MV-4-11 (cell line): ENCODE measurements around the gene RPS6KA2.
"Not testable (repeated sequence)": the region's sequence is repeated elsewhere in the genome, so short reads cannot be mapped to it uniquely, and the experiment has no call there.

Source experiments
- DNase-seq: peaks from one replicate; lab custom pipeline; 2025; lab: John Stamatoyannopoulos, UW

The RPS6KA2 gene

DNA sequence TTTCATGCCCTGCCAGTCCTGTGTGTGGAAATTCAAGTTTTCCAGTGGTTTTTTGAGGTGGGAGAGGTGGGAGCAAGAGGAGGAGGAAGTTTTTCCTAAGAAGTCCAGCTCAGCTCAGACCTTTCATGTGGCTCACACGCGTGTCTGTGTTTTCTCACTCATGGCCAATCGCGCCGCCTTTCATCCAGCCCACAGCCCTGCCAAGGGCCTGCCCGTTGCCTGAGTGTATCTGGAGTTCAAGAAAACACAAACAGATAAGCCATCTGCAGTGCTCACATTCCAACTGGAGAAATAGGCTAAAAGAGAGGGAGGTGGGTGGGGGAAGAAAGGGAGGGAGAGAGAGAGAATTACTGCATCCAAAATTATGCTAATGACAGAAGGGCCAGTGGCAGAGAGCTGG lies 231.7 kb downstream of the RPS6KA2 start:
- no peak for DNase-seq

DNA sequence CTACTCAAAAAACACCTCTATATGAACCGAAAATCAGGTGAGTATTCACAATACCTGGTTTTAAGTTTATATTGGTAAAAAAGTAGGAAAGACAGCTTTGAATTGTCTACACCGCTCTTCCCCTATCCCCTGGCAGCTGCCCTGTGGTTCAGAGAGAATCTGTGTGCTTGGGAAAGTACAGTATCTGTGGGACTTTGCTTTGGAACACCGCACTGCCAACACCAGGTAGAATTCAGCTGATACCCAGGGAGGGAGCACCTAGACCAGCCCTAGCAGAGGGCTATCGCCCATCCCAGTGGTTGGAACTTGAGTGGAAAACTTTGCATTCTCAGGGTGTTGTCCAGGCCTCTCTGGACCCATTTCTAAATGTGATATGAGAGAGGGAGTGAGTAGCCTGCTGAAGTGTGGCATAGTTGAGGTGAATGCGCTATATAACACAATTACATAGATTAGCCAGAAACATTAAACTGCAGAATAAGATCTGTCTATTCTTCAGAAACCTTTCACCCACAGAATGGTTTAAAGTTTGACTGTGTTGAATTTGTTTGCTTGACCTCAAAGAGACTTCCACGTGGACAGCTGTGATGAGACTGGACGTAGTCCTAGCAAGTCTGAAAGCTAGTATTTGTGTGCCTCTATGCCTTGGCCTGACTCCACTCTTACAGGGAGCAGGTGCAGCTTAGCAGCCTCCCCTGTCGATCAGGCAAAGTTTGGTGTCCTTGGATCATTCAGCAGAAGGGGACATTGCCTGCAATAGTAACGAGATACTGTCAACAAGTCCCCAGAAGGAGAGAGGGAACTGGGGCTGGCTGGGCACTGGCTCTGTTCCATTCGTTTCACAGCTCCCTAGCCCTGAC lies 232.8 kb downstream of the RPS6KA2 start:
- DNase-seq = no peak

DNA sequence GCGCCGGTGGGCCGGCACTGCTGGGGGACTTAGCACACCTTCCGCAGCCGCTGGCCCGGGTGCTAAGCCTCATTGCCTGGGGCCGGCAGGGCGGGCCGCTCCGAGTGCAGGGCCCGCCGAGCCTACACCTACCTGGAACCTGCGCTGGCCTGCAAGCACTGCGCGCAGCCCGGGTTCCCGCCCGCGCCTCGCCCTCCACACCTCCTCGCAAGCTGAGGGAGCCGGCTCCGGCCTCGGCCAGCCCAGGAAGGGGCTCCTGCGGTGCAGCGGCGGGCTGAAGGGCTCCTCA lies 233.6 kb downstream of the RPS6KA2 start:
- no peak for DNase-seq

DNA sequence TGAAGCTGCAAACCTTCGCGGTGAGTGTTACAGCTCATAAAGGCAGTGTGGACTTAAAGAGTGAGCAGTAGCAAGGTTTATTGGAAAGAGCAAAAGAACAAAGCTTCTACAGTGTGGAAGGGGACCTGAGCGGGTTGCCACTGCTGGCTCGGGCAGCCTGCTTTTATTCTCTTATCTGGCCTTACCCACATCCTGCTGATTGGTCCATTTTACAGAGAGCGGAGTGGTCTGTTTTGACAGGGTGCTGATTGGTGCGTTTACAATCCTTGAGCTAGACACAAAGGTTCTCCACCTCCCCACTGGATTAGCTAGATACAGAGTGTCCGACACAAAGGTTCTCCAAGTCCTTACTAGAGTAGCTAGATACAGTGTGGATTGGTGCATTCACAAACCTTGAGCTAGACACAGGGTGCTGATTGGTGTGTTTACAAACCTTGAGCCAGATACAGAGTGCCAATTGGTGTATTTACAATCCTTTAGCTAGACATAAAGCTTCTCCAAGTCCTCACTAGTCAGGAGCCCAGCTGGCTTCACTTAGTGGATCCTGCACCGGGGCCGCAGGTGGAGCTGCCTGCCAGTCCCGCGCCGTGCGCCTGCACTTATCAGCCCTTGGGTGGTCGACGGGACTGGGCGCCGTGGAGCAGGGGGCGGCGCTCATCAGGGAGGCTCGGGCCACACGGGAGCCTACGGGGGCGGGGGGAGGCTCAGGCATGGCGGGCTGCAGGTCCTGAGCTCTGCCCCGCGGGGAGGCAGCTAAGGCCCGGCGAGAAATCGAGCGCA lies 234.1 kb downstream of the RPS6KA2 start:
- DNase-seq = not testable (repeated sequence)

DNA sequence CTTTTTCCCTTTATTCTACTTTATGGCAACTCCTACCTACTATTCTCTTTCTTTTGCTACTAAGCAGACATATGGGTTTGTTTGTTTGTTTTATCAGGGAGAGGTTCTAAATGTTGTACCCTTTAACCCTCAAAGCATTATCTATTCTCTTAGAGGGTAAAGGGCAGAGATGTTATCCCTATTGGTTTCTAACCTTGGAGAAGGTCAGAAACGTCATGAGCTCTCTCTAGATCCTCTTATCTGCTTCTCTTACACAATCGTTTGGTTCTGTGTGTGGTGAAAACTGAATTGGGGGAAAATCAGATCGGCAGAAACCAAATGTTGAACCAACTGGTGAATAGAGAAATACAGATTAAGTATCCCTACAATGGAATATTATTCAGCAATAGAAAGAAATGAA lies 237.9 kb downstream of the RPS6KA2 start:
- DNase-seq = peak; percentile 57

DNA sequence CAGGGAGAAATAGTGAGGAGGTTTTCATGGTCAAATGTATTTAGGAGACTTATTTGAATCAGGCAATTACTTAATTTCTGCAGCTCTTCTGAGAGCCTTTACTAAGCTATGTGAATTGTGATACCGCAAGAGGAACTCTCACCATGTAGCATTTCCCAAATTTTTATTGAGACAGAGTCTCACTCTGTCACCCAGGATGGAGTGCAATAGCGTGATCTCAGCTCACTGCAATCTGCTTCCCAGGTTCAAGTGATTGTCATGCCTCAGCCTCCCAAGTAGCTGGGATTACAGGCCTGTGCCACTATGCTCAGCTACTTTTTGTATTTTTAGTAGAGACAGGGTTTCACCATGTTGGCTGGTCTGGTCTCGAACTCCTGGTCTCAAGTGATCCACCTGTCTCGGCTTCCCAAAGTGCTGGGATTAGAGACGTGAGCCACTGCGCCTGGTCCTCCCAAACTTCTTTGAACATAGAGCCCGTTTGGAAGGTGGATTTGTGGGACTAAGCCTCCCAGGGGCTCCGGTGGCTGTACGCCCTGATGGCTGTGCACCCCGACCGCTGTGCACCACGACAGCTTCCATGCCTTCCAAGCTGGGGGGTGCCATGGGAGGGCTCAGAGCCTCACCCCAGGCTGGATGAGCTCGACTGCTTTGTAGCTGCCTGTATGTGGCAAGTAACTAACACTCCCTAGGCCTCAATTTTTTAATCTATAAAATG lies 238.6 kb downstream of the RPS6KA2 start:
- DNase-seq = no peak

DNA sequence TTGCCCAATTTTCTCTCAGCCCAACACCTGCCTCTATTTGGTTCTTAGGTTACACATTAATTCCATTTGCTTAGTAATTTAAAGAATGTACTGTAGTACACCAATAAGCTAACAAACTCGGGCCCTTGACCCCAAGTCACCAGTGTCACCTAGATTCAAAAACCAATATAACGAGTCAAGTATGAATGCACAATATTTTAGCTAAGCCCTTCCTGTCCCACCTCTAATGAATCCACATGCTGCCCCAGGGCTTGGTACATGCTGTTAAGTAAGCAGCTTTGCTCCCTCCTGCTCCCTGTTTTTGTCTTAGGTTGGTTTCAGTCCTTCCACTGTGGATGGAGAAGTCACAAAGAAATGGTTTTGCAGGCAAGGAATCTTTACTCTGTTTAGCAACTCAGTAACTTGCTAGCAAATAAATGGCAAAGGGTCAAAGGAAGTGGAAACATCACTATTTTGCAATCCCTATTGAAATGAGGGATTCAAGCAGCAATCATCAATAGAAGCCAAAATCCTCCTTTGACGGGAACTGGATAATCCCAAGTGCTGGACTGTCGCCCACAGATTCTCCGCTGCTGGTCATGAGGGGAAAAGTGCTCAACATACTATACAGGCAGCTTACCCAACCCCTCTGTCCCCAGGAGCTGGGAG lies 239.3 kb downstream of the RPS6KA2 start:
- DNase-seq = peak; percentile 23

DNA sequence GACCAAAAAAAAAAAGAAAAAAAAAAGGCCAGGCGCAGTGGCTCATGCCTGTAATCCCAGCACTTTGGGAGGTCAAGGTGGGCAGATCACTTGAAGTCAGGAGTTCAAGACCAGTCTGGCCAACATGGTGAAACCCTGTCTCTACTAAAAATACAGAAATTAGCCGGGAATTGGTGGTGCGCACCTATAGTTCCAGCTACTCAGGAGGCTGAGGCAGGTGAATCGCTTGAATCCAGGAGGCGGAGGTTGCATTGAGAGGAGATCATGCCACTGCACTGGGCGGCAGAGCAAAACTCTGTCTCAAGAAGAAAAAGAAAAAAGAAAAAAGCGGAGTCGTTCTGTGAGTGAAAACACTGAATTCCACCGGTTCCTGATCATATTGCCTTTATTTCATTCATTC lies 240.0 kb downstream of the RPS6KA2 start:
- DNase-seq = not testable (repeated sequence)

DNA sequence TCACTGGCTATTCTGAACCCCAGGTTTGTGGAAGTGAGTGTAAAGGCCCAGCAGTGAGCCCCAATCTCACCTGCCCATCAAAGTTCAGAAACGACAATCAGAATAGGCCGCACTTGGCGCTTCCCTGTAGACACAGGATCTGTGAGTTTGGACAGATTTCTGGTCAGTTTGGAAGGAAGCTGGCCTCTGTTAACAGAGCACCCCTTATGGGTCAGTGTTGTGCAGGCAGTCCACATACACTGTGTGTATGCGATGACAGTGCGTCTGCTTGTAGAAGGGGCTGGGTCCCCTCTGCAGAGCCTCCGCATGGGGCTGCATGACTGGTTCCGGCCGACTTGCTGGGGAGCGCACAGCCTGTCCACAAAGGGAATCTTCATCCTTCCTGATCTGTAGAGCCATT lies 240.9 kb downstream of the RPS6KA2 start:
- DNase-seq = no peak

DNA sequence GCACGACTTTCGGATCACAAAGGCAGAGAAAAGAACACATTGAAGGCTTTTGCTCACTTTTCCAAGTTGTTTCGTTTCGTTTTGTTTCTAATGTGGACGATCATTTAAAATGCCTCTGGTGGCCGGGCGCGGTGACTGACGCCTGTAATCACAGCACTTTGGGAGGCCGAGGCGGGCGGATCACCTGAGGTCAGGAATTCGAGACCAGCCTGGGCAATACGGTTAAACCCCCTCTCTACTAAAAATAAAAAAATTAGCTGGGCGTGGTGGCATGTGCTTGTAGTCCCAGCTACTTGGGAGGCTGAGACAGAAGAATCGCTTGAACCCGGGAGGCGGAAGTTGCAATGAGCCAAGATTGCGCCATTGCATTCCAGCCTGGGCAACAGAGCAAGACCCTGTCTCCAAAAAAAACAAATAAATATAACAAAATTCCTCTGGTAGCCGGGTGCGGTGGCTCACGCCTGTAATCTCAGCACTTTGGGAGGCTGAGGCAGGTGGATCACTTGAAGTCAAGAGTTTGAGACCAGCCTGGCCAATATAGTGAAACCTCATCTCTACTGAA lies 243.2 kb downstream of the RPS6KA2 start:
- DNase-seq = not testable (repeated sequence)

DNA sequence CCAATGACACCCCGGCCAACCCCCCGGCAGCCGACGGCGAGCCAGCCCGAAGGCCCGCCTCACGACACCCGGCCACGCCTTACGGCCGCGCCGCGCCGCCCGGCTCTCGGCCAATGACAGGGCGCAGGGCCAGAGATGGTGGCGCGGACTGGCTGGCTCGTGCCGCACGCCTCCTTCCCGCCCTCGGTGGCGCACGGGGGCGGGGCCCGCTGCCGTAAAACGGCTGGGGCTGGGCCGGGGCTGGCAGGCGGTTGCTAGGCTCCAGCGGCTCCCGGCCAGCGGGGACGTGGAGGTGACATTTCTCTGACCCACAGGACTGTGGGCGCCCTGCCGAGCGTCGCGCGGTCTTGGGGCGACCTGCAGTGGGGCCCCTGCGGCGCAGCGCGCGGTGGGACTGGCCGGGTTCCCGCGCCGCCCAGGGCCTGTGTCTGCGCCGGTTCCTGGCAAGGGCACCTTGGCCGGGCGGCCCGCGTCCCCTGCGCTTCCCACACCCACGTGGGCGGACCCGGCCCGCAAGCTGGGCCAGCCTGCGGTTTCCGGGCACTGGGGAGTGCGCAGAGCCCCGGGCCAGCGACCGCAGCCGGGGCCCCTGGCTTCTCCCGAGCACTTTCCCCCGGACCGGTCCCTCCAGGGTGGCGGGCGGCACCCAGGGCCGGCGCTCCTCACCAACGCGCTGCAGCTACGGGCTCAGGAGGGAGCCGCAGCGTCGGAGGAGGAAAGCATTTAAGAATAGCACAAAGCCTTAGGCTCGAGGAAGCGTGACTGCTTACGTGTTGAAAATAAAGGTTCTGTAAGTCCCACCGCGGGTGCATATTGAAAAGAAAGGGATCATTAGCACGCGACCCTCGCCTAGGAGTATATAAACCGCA lies 243.9 kb downstream of the RPS6KA2 start, which contains the start of gene MPC1:
Gene MPC1 (minus strand): TSS at position 8 of the 869 bp plus-strand sequence. CDS start 64 bp downstream, outside the sequence.
- peak; percentile 93 for DNase-seq

DNA sequence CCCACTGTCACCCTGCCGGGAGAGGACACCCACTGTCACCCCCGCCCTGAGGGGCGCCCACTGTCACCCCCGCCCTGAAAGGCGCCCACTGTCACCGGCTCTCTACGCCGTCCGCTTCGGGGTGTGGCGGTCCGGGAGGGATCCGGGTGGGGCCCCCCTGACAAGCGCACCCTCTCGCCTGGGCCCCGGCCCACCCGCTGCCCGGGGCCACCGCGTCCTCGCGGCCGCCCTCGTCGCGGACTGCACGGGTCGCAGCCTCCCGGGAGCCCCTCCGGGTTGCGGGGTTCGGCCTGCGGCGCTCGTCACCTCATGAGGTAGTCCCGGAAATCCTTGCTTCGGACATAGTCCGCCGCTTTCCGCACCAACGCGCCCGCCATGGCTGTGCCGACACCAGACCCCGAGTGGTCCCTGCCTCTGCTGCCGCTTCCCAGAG lies 244.5 kb downstream of the RPS6KA2 start:
- no peak for DNase-seq

DNA sequence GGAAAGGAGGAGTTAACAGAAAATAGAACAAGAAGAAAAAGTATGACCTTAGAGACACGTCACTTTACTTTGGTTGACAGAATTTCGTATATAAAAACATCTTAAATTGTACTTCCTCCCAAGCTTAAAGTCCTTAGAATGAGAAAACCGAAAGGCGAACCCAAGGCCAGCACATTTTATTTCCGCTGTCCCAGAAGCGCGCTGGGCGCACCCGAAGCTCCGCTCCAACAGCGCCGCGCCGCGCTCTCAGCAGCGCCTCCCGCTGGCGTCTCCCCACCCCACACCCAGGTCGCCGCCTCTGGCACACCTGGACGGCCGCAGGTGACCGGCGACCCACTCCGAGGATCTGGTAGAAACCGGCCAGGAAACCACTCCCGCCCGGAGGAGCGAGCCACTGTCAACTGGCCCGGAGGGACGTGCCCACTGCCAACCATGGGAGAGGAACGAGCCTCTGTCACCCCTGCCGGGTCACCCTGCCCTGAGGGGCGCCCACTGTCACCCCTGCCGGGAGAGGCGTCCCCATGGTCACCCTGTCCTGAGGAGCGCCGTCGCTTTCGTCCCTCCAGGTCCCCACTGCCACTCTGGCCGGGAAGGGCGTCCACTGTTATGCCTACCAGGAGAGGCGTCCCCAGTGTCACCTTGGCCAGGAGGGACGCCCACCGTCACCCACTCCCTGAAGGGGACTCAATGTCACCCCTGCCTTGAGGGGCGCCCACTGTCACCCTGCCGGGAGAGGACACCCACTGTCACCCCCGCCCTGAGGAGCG lies 245.1 kb downstream of the RPS6KA2 start:
- DNase-seq = peak; percentile 78

DNA sequence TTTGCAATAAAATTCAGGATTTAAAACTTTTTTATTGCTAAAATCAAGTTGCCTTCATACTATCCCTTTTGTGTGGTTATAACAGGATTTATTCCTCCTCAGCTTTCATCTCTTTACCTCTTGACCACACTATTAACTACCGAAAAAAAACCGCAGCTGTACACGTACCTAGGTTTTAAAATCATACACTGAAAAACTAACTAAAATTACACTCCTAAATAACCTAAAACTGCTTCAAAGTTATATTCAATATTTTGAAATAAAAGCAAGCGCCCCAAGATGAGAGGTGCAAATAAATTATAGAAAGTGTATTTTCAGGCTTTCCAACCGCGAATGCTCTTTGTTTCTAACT lies 245.7 kb downstream of the RPS6KA2 start:
- no peak for DNase-seq

DNA sequence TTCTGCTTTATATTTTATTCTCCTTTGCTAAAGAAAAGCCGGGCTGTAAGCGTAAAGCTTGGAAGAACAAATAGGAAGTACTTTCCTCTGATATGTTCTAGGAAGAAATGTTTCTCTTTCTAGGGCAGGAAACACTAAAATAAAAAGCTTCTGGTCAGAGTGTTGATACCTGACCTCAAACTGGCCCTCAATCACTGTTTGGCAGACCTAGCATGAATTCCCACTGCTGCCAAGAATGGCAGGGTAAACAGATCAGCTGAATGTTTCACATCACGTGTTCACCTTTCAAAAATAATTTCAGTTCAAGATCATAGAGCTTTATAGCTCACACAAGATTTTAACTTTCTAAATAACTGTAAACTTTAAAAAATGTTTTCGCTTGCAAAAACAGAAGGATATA lies 247.3 kb downstream of the RPS6KA2 start:
- no peak for DNase-seq

DNA sequence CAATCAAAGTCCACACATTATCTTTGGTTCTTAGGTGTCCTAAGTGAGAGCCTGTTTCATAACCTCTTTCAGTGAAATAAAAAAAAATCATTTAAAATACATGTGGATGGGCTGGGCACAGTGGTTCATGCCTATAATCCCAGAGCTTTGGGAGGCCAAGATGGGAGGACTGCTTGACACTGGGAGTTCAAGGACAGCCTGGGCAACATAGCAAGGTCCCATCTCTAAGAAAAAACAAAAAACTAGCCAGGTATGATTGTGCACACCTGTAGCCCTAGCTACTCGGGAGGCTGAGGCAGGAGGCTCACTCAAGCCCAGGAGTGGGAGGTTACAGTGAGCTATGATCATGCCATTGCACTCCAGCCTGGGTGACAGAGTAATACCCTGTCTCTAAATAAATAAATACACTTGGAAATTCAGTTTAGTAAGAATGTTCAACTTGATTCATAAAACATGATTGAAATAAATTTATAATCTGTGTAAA lies 247.9 kb downstream of the RPS6KA2 start:
- DNase-seq = no peak

DNA sequence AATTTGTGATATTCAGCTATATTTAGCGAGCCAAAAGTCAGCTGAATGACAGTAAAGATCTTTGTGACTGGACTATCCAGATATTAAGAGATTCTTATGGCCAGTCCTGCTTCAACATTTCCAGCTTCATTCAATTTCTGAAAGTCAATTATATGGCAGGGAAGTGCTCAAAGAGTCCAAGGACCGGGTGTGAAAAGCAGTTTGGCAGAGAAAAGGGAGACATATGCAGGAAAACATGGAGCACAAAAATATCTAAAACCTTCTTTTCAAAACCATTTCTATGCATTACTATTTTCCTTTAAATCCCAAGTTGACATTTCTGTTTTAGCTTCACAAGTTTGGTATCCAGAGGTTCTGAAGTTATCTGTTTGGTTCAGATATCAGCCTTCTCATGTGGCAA lies 249.3 kb downstream of the RPS6KA2 start:
- no peak for DNase-seq

DNA sequence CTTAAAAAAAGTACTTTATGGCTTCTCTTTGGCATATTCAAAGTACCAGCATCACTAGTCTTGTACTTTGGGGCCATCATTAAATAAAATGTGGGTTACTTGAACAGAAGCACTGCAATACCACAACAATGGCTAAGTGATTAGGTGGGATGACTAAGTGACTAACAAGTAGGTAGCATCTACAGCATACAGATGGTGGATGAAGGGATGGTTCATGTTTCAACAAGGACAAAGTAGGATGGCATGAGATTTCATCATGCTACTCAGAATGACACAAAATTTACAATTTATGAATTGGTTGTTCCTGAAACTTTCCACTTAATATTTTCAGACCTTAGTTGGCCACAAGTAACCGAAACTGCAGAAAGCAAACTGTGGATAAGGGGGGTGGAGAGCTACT lies 252.0 kb downstream of the RPS6KA2 start:
- peak; percentile 30 for DNase-seq

DNA sequence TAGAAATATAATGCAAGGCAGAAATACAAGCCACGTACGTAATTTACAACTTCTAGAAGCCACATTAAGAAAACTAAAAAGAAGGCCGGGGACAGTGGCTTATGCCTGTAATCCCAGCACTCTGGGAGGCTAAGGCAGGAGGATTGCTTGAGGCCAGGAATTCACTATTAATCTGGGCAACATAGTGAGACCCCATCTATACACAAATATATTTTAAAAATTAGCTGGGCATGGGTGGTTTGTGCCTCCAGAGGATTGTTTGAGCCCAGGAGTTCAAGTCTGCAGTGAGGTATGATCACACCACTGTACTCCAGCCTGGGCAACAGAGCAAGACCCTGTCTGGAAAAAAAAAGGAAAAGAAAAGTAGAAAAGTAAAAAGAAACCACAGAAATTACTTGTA lies 256.6 kb downstream of the RPS6KA2 start:
- DNase-seq = no peak

DNA sequence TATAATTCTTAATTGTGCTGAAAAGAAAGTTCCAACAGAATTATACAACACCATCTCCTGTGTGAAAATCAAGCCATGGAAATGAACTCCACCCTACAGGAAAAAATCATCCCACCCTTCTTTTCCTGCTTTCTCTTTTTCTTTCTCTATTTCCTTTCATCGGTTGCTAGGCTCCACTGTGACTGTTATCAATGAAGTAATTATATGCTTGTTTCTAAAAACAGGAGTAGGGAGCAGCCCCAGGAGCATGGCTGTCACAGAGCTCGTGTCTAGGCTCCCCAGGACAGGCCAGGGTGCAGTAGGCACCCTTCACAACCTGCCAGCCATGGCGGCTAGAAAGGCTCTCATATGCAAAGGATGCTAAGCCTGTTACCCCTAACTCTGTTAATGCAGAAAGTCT lies 257.3 kb downstream of the RPS6KA2 start:
- no peak for DNase-seq
